HL-60 (cell line): ENCODE data around the gene SYNPO2.

Experiments used
- DNase-seq, 2 experiments: peaks; one replicate each; pipeline ENCODE4 v3.0.0-alpha.2; 2010 to 2020; ENCODE audit warnings: low read depth in 1 of 2, low spot score in 1 of 2
- H3K27ac ChIP-seq: fragments of 250-450 bp; sonication (Bioruptor Pico); replicated peaks from 2 replicates; pipeline ENCODE4 v1.5.1; 2020; ENCODE audit warnings: mild to moderate bottlenecking, moderate library complexity
- H3K27me3 ChIP-seq: fragments of 250-450 bp; sonication (Bioruptor Pico); 2 replicates; pipeline ENCODE4 v1.5.1; 2021; ENCODE audit warnings: mild to moderate bottlenecking, moderate library complexity; ENCODE audit not compliant: insufficient read depth, poor library complexity, severe bottlenecking
- H3K4me3 ChIP-seq: replicated peaks from 2 replicates; pipeline ENCODE4 v1.5.1; 2011; ENCODE audit warnings: mild to moderate bottlenecking, control low read depth, low read length; ENCODE audit not compliant: insufficient read depth
- GABPA ChIP-seq: IDR thresholded peaks from 2 replicates; pipeline ENCODE4 v1.6.1; 2012; ENCODE audit warnings: low read depth
- POLR2AphosphoS5 ChIP-seq: IDR thresholded peaks from 2 replicates; pipeline ENCODE4 v1.6.1; 2012; ENCODE audit warnings: low read depth
- REST ChIP-seq: IDR thresholded peaks from 2 replicates; pipeline ENCODE4 v1.6.1; 2012; ENCODE audit warnings: low read depth; ENCODE audit not compliant: insufficient replicate concordance
- SPI1 ChIP-seq: IDR thresholded peaks from 2 replicates; pipeline ENCODE4 v1.6.1; 2012; ENCODE audit warnings: low read depth, mild to moderate bottlenecking, borderline replicate concordance
- TF ChIP-seq, protein P1 (sequence below): IDR thresholded peaks from one replicate; pipeline ENCODE4 v1.5.1; 2011; ENCODE audit warnings: low read length, control low read depth, inconsistent platforms; ENCODE audit not compliant: insufficient read depth

Gene SYNPO2

GRCh38 chr4:118857760-118858159, 30.9 kb upstream of the SYNPO2 start:
- no peak overlapping the region for H3K27ac ChIP-seq
- DNase-seq: no peak
- TF ChIP-seq REST: no peak
- TF ChIP-seq GABPA: no peak
- TF ChIP-seq, protein P1, sequence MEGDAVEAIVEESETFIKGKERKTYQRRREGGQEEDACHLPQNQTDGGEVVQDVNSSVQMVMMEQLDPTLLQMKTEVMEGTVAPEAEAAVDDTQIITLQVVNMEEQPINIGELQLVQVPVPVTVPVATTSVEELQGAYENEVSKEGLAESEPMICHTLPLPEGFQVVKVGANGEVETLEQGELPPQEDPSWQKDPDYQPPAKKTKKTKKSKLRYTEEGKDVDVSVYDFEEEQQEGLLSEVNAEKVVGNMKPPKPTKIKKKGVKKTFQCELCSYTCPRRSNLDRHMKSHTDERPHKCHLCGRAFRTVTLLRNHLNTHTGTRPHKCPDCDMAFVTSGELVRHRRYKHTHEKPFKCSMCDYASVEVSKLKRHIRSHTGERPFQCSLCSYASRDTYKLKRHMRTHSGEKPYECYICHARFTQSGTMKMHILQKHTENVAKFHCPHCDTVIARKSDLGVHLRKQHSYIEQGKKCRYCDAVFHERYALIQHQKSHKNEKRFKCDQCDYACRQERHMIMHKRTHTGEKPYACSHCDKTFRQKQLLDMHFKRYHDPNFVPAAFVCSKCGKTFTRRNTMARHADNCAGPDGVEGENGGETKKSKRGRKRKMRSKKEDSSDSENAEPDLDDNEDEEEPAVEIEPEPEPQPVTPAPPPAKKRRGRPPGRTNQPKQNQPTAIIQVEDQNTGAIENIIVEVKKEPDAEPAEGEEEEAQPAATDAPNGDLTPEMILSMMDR: no peak
- TF ChIP-seq SPI1: no peak
- TF ChIP-seq POLR2AphosphoS5: no peak
- no peaks in the 10 kb centered on the region for H3K27me3 ChIP-seq
- H3K4me3 ChIP-seq: no peak overlapping the region

GRCh38 chr4:118858779-118859178, 29.9 kb upstream of the SYNPO2 start:
- Histone ChIP-seq H3K27ac (no peak overlapping the region), H3K4me3 (no peak overlapping the region), H3K27me3 (no peaks in the 10 kb centered on the region)
- no peak for DNase-seq
- no peak for TF ChIP-seq REST

GRCh38 chr4:118865091-118865708, 23.5 kb upstream of the SYNPO2 start:
- TF ChIP-seq, protein P1: peak; percentile 88
- TF ChIP-seq REST: no peak
- no peaks in the 10 kb centered on the region for H3K27me3 ChIP-seq
- H3K4me3 ChIP-seq: no peak overlapping the region
- peak in 1 of 2 experiments; percentile 53 for DNase-seq
- no peak overlapping the region for H3K27ac ChIP-seq

DNA sequence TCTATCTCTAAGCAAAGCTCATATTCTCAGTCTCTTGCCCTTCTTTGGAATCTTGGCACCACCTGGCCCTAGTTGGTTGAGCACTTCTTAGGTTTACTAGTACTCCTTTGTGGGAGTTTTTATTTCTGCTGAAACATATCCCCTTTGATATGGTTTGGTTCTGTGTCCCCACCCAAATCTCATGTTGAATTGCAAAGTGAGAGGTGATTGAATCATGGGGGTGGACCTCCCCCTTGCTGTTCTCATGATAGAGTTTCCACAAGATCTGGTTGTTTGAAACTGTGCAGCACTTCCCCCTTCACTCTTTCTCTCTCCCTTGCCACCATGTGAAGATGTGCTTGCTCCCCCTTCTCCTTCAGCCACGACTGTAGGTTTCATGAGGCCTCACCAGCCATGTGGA, 22.2 kb upstream of the SYNPO2 start:
- TF ChIP-seq SPI1 (peak; percentile 43; the same call in 1 of the 2 replicates), GABPA (no peak), REST (no peak), POLR2AphosphoS5 (no peak)
- TF ChIP-seq, protein P1: no peak
- DNase-seq: peak in 1 of 2 experiments; percentile 13
- Histone ChIP-seq H3K27ac (no peak overlapping the region), H3K27me3 (no peaks in the 10 kb centered on the region), H3K4me3 (no peak overlapping the region)
